SK-N-SH (cell line): ENCODE data around the gene RAB20. TPM values are rescaled to one million over a fixed set of nuclear protein-coding genes. Genes with fewer than 3 reads are reported as not detected.
"Not testable (repeated sequence)": the region's sequence is repeated elsewhere in the genome, so short reads cannot be mapped to it uniquely, and the experiment has no call there.

ENCODE experiments used
- CTCF ChIA-PET: fragments of 300-600, 350-600 bp; formaldehyde crosslinking; extraction: SDS; loops from one replicate; lab custom pipeline; 2021; lab: Yijun Ruan, JAX
- POLR2A ChIA-PET: fragments of 350-600 bp; sonication (Branson Sonifier 250); formaldehyde crosslinking; extraction: SDS; loops from one replicate; lab custom pipeline; 2020; ENCODE audit warnings: antibody characterized with exemption, inconsistent platforms; lab: Yijun Ruan, JAX
- DNase-seq: peaks from one replicate; pipeline ENCODE4 v3.0.0; 2012
- H2AFZ ChIP-seq: fragments of 200-600 bp; sonication (generic); 2 replicates; pipeline ENCODE4 v1.8.1; 2016; ENCODE audit warnings: antibody characterized with exemption, mild to moderate bottlenecking, low read depth
- H3F3A ChIP-seq: fragments of 200-600 bp; sonication (generic); replicated peaks from 2 replicates; pipeline ENCODE3; 2016; ENCODE audit warnings: antibody characterized with exemption, mild to moderate bottlenecking; ENCODE audit not compliant: insufficient read depth
- H3K27ac ChIP-seq, 2 experiments: fragments of 200-500 bp in 1 of 2; fragments of 200-600 bp in 1 of 2; sonication (Bioruptor generic) in 1 of 2; sonication (generic), shearing (Covaris generic) in 1 of 2; 2 replicates each; pipeline versions ENCODE4 v1.5.1 to v1.6.1; 2014 to 2016; ENCODE audit warnings: low read depth in 2 of 2, inconsistent platforms in 1 of 2, low read length in 1 of 2, mild to moderate bottlenecking in 1 of 2, mixed read lengths in 1 of 2
- H3K27me3 ChIP-seq: fragments of 200-600 bp; sonication (generic), shearing (Covaris generic); 2 replicates; pipeline ENCODE4 v1.6.1; 2016; ENCODE audit warnings: mixed run types; ENCODE audit not compliant: insufficient read depth
- H3K36me3 ChIP-seq, 2 experiments: fragments of 200-500 bp in 1 of 2; fragments of 200-600 bp in 1 of 2; sonication (Bioruptor generic) in 1 of 2; sonication (generic) in 1 of 2; replicated peaks in 1 of 2; 2 replicates each; pipeline versions ENCODE3 to v1.5.1; 2014 to 2016; ENCODE audit warnings: low read length in 1 of 2, mild to moderate bottlenecking in 1 of 2; ENCODE audit not compliant: insufficient read depth in 2 of 2, control insufficient read depth in 1 of 2
- H3K4me1 ChIP-seq, 2 experiments: fragments of 200-500 bp in 1 of 2; fragments of 200-600 bp in 1 of 2; sonication (Bioruptor generic) in 1 of 2; sonication (generic), shearing (Covaris generic) in 1 of 2; 2 replicates each; pipeline versions ENCODE4 v1.5.1 to v1.6.1; 2014 to 2016; ENCODE audit warnings: low read depth in 1 of 2, low read length in 1 of 2, mixed run types in 1 of 2; ENCODE audit not compliant: insufficient read depth in 2 of 2, control insufficient read depth in 1 of 2
- H3K4me2 ChIP-seq: fragments of 200-600 bp; sonication (generic), shearing (Covaris generic); 2 replicates; pipeline ENCODE4 v1.6.1; 2017; ENCODE audit warnings: mixed run types
- H3K4me3 ChIP-seq, 2 experiments: fragments of 200-500 bp in 1 of 2; fragments of 200-600 bp in 1 of 2; sonication (Bioruptor generic) in 1 of 2; sonication (generic), shearing (Covaris generic) in 1 of 2; 2 replicates each; pipeline versions ENCODE4 v1.5.1 to v1.8.1; 2014 to 2016; ENCODE audit warnings: low read depth in 2 of 2, inconsistent platforms in 1 of 2, low read length in 1 of 2, mild to moderate bottlenecking in 1 of 2, mixed read lengths in 1 of 2, moderate library complexity in 1 of 2
- H3K79me2 ChIP-seq: fragments of 200-600 bp; sonication (generic); 2 replicates; pipeline ENCODE4 v1.8.1; 2017; ENCODE audit warnings: mild to moderate bottlenecking; ENCODE audit not compliant: insufficient read depth
- H3K9ac ChIP-seq: fragments of 200-600 bp; sonication (generic); 2 replicates; pipeline ENCODE4 v1.6.1; 2017; ENCODE audit warnings: mixed run types
- H3K9me2 ChIP-seq: fragments of 200-600 bp; sonication (generic); 2 replicates; pipeline ENCODE4 v1.6.1; 2017; ENCODE audit warnings: mixed run types
- H3K9me3 ChIP-seq: fragments of 200-600 bp; sonication (generic); 2 replicates; pipeline ENCODE4 v1.6.1; 2017; ENCODE audit warnings: mixed run types, mild to moderate bottlenecking, moderate library complexity
- H4K20me1 ChIP-seq: fragments of 200-600 bp; sonication (generic); 2 replicates; pipeline ENCODE4 v1.6.1; 2017; ENCODE audit warnings: mild to moderate bottlenecking, mixed run types; ENCODE audit not compliant: insufficient read depth
- CHD2 ChIP-seq: fragments of 150-350 bp; IDR thresholded peaks from 2 replicates; pipeline ENCODE4 v1.6.1; 2018; ENCODE audit warnings: low read length; ENCODE audit not compliant: partially characterized antibody
- FOSL2 ChIP-seq: IDR thresholded peaks from 2 replicates; pipeline ENCODE4 v1.4.0; 2012; ENCODE audit warnings: low read depth, mild to moderate bottlenecking, moderate library complexity, borderline replicate concordance
- FOXM1 ChIP-seq: IDR thresholded peaks from 2 replicates; pipeline ENCODE4 v1.4.0; 2012; ENCODE audit warnings: low read depth, mild to moderate bottlenecking
- GABPA ChIP-seq: IDR thresholded peaks from 2 replicates; pipeline ENCODE4 v1.4.0; 2012; ENCODE audit warnings: low read depth, mild to moderate bottlenecking
- JUND ChIP-seq: IDR thresholded peaks from 2 replicates; pipeline ENCODE4 v1.4.0; 2012
- RAD21 ChIP-seq: IDR thresholded peaks from 2 replicates; pipeline ENCODE4 v1.6.1; 2012; ENCODE audit warnings: mild to moderate bottlenecking, low read length
- RCOR1 ChIP-seq: fragments of 150-350 bp; IDR thresholded peaks from 2 replicates; pipeline ENCODE4 v1.6.1; 2017; ENCODE audit warnings: antibody characterized with exemption, low read length
- RFX5 ChIP-seq: IDR thresholded peaks from 2 replicates; pipeline ENCODE4 v1.6.1; 2012; ENCODE audit warnings: mild to moderate bottlenecking, improper control_type of control experiment, low read length
- RXRA ChIP-seq: IDR thresholded peaks from 2 replicates; pipeline ENCODE4 v1.4.0; 2012; ENCODE audit warnings: low read depth, mild to moderate bottlenecking, borderline replicate concordance
- SIN3A ChIP-seq: IDR thresholded peaks from 2 replicates; pipeline ENCODE4 v1.6.1; 2012; ENCODE audit warnings: low read depth, mild to moderate bottlenecking, low read length, moderate library complexity, borderline replicate concordance
- SMC3 ChIP-seq: IDR thresholded peaks from 2 replicates; pipeline ENCODE4 v1.6.1; 2012; ENCODE audit warnings: low read depth, low read length, improper control_type of control experiment
- WGBS: methylation state at CpG from one replicate; pipeline ENCODE4 v1.1.6; 2017; ENCODE audit warnings: low lambda C conversion rate; 5-methylcytosine and 5-hydroxymethylcytosine counted together
- polyA plus RNA-seq, 3 experiments: library from polyadenylated mRNA; depleted of rRNA; stranded (reverse); fragments of >200 nt; gene quantifications; 2 replicates each; pipeline ENCODE4 v1.2.3, GENCODE V29; 2012
- TF ChIP-seq, protein P1 (sequence below): fragments of 150-350 bp; IDR thresholded peaks from 2 replicates; pipeline ENCODE4 v1.6.1; 2017; ENCODE audit warnings: antibody characterized with exemption, low read length, low read depth, borderline replicate concordance
- TF ChIP-seq, protein P2 (sequence below): fragments of 150-350 bp; IDR thresholded peaks from 2 replicates; pipeline ENCODE4 v1.6.1; 2016; ENCODE audit warnings: mild to moderate bottlenecking, low read depth, low read length

RAB20 gene
- polyA plus RNA-seq, 1 of the 3 experiments (the other 2 are of a cell fraction) = 5.2 TPM

DNA sequence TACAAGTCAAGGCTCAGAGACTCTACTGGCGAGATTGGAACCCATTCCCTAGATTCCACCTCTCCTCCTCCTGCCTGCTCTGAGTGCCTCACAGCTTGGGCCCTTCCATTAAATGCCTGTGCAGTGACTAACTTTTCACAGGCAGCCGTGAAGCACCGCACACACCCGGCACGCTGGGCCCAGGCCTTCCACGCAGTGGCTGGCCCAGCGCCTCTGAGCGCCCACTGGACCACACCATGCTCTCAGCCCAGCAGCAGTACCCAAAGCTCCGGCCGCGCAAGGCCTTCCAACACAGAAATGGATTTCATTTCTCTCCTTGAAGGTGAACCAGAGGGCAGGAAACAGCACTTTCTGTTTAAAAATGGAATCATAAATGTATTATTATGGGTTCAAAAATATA, 26.0 kb downstream of the RAB20 start (continued):
- TF ChIP-seq, protein P1, sequence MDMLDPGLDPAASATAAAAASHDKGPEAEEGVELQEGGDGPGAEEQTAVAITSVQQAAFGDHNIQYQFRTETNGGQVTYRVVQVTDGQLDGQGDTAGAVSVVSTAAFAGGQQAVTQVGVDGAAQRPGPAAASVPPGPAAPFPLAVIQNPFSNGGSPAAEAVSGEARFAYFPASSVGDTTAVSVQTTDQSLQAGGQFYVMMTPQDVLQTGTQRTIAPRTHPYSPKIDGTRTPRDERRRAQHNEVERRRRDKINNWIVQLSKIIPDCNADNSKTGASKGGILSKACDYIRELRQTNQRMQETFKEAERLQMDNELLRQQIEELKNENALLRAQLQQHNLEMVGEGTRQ = no peak
- TF ChIP-seq GABPA (no peak), JUND (no peak), RXRA (no peak), FOSL2 (no peak), RCOR1 (no peak)

DNA sequence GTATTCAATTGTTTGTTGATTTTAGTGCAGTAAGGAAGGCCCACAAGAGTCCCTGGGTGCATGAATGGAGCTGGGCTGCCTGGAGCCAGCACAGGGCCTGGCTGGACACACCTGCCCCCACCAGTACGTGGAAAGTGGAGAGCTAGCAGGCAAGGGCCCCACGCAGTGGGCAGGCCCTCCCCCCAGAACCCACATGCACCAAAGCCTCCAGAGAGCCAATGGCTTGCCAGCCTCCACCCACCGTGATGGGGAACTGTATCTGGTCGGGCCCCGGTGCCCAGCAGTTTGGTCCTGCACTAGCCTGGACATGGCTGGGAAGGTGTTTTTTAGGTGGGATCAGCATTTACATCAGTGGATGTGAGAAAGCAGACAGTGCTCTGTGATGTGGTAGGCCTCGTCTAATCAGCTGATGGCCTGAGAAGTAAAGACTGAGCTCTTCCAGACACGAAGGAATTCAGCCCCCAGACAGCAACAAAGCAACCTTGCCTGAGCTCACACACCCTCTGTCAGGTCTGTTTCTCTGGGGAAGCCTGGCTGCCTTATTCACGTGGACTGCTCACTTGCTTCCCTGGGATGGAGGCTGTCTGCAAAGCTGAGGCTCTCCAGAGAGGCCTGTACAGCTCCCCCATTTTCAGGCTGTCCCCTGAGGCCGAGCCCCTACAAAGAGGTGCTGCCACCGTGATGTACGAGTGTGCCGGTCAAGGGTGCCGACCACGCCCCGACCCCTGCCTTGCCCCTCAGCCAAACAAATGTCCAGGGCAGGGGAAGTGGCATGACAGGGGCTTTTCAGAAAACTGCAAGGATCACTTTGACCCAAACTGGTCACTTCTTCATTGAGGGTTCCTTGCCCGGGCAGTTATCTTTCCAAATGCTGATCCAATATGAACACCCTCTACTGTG, 27.5 kb downstream of the RAB20 start:
- no peak for DNase-seq
- Histone ChIP-seq H3K9me3 (no peaks in the 10 kb centered on the region), H3K27ac (no peak overlapping the region), H3K36me3 (no peaks in the 10 kb centered on the region), H3K4me2 (no peak overlapping the region), H3K79me2 (no peaks in the 10 kb centered on the region), H3F3A (no peaks in the 10 kb centered on the region), H3K27me3 (no peaks in the 10 kb centered on the region), H2AFZ (no peak overlapping the region), H3K4me1 (no peaks in the 10 kb centered on the region), H4K20me1 (no peaks in the 10 kb centered on the region), H3K9ac (no peak overlapping the region), H3K4me3 (no peak overlapping the region), H3K9me2 (no peaks in the 10 kb centered on the region)
- TF ChIP-seq CHD2 (no peak), SMC3 (no peak), RFX5 (no peak), JUND (no peak), FOXM1 (no peak), SIN3A (no peak), RAD21 (no peak)
- TF ChIP-seq, protein P2, sequence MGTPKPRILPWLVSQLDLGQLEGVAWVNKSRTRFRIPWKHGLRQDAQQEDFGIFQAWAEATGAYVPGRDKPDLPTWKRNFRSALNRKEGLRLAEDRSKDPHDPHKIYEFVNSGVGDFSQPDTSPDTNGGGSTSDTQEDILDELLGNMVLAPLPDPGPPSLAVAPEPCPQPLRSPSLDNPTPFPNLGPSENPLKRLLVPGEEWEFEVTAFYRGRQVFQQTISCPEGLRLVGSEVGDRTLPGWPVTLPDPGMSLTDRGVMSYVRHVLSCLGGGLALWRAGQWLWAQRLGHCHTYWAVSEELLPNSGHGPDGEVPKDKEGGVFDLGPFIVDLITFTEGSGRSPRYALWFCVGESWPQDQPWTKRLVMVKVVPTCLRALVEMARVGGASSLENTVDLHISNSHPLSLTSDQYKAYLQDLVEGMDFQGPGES = no peak
- POLR2A ChIA-PET = no interaction called here
- 88% methylated on average over 9 of the region's 16 CpGs for WGBS
- CTCF ChIA-PET = no interaction called here

DNA sequence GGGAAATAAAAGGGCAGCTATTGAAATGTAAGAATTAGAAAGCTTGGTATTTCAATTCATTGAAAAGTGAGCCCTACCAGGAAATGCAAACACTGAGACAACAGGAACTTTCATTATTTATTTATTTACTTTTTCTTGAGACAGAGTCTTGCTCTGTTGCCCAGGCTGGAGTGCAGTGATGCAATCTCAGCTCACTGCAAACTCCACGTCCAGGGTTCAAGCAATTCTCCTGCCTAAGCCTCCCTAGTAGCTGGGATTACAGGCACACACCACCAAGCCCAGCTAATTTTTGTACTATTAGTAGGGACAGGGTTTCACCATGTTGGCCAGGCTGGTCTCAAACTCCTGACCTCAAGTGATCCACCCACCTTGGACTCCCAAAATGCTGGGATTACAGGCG, 29.3 kb downstream of the RAB20 start:
- H2AFZ ChIP-seq, DNase-seq: not testable (repeated sequence)
- 68% methylated on average over 2 of the region's 2 CpGs for WGBS

More for the DNA sequence above, 29.3 kb downstream of the RAB20 start:
- H3K4me1 ChIP-seq, H3K27ac ChIP-seq, H4K20me1 ChIP-seq, H3K9me2 ChIP-seq, H3K4me2 ChIP-seq, H3K79me2 ChIP-seq, H3K4me3 ChIP-seq, H3K9me3 ChIP-seq, POLR2A ChIA-PET, H3F3A ChIP-seq, H3K36me3 ChIP-seq, H3K27me3 ChIP-seq, H3K9ac ChIP-seq: not testable (repeated sequence)
- CTCF ChIA-PET = interaction anchor here (1.5 kb wide), 1 partner anchor 77 kb away, joined by 4 read pairs; no protein-coding TSS in a partner anchor
